ENCODE measurements around the gene H2BW1. TPM values are rescaled to one million over a fixed set of nuclear protein-coding genes. Genes with fewer than 3 reads are reported as not detected.
"Not testable (repeated sequence)": the region's sequence is repeated elsewhere in the genome, so short reads cannot be mapped to it uniquely, and the experiment has no call there.

The H2BW1 gene
- polyA plus RNA-seq, 1 experiment = not detected

DNA sequence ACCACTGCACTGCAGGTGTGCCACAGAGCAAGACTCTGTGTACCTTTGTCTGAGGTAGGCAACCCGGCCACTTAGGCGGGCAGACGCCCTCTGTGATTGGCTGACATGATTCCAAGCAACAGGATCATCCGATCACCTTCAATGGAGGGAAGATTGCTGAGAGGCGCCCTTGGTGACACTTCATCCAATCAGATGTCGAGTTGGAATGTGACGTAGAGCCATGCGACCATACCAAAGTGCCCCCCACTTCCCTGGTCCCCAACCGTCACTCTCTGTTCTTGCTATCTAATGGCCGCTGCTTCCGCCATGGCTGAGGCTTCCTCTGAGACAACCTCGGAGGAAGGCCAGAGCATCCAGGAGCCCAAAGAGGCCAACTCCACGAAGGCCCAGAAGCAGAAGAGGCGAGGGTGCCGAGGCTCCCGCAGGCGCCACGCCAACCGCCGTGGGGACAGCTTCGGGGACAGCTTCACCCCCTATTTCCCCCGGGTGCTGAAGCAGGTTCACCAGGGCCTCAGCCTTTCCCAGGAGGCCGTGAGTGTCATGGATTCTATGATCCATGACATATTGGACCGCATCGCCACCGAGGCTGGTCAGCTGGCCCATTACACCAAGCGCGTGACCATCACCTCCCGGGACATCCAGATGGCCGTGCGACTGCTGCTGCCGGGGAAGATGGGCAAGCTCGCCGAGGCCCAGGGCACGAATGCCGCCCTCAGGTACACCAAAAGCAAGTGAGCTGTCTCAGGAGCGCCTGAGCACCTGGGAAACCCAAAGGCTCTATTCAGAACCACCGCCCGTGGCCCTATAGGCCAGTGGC is 26.4 kb upstream of the H2BW1 start, which contains the start of gene H2BW2:
H2BW2 (plus strand) TSS at position 268 of the 817 bp plus-strand sequence; CDS start at position 307, 39 bp downstream.
- no peak for DNase-seq (ENCODE audit: low read depth)
- H3K27me3 ChIP-seq (ENCODE audit: control insufficient read depth, insufficient read depth, low read length) = no peaks in the 10 kb centered on the region
- TF ChIP-seq, protein P1, sequence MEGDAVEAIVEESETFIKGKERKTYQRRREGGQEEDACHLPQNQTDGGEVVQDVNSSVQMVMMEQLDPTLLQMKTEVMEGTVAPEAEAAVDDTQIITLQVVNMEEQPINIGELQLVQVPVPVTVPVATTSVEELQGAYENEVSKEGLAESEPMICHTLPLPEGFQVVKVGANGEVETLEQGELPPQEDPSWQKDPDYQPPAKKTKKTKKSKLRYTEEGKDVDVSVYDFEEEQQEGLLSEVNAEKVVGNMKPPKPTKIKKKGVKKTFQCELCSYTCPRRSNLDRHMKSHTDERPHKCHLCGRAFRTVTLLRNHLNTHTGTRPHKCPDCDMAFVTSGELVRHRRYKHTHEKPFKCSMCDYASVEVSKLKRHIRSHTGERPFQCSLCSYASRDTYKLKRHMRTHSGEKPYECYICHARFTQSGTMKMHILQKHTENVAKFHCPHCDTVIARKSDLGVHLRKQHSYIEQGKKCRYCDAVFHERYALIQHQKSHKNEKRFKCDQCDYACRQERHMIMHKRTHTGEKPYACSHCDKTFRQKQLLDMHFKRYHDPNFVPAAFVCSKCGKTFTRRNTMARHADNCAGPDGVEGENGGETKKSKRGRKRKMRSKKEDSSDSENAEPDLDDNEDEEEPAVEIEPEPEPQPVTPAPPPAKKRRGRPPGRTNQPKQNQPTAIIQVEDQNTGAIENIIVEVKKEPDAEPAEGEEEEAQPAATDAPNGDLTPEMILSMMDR (IDR thresholded peaks at IDR 0.05; ENCODE audit: insufficient read depth, low read depth, low read length) = no peak
- H3K36me3 ChIP-seq (ENCODE audit: control insufficient read depth, insufficient read depth, low read length) = no peaks in the 10 kb centered on the region
- H3K4me3 ChIP-seq (ENCODE audit: low read depth, low read length) = no peak within 1 kb of the TSS
- ChIA-PET POLR2A (no interaction called here), CTCF (interaction anchor here (0.7 kb wide), 1 partner anchor 40 kb away, joined by 3 read pairs; no protein-coding TSS in a partner anchor)

GRCh38 chrX:104018126-104018525 is 4.6 kb upstream of the H2BW1 start:
- DNase-seq (ENCODE audit: low read depth) = no peak

DNA sequence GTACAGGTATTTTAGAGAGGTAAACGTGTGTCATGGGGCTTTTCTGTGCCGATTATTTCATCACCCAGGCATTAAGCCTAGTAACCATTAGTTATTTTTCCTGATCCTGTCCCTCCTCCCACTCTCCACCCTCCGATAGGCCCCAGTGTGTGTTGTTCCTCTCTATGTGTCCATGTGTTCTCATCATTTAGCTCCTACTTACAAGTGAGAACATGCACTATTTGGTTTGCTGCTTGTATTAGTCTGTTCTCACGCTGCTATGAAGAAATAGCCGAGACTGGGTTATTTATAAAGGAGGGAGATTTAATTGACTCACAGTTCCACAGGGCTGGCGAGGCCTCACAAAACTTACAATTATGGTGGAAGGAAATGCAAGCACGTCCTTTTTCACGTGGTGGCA is 2.1 kb upstream of the H2BW1 start:
- H3K36me3 ChIP-seq (ENCODE audit: control insufficient read depth, insufficient read depth, low read length); CTCF ChIA-PET; H3K27me3 ChIP-seq (ENCODE audit: control insufficient read depth, insufficient read depth, low read length); H3K4me3 ChIP-seq (ENCODE audit: low read depth, low read length); DNase-seq (ENCODE audit: low read depth); POLR2A ChIA-PET: not testable (repeated sequence)

More at GRCh38 chrX:104018126-104018525, 4.6 kb upstream of the H2BW1 start:
- H3K27me3 ChIP-seq (ENCODE audit: control insufficient read depth, insufficient read depth, low read length) = no peaks in the 10 kb centered on the region
- CTCF ChIA-PET = no interaction called here
- POLR2A ChIA-PET = no interaction called here
- TF ChIP-seq, protein P1 (IDR thresholded peaks at IDR 0.05; ENCODE audit: insufficient read depth, low read depth, low read length) = no peak
- no peaks in the 10 kb centered on the region for H3K36me3 ChIP-seq (ENCODE audit: control insufficient read depth, insufficient read depth, low read length)
- H3K4me3 ChIP-seq (ENCODE audit: low read depth, low read length) = no peak overlapping the region

DNA sequence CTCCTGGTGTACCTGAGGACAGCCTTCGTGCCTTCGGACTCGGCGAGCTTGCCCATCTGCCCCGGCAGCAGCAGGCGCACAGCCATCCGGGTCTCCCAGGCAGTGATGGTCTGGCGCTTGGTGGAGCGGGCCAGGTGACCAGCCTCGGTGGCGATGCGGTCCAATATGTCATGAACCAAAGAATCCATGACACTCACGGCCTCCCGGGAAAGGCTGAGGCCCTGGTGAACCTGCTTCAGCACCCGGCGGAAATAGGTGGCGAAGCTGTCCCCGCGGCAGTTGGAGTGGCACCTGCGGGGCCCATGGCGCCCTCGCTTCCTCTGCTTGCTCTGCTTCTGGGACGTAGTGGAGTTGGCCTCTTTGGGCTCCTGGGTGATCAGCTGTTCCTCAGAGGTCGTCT is 350 bp downstream of the H2BW1 start:
- H3K4me3 ChIP-seq (ENCODE audit: low read depth, low read length) = no peak overlapping the region
- no peak for DNase-seq (ENCODE audit: low read depth)
- TF ChIP-seq, protein P1 (IDR thresholded peaks at IDR 0.05; ENCODE audit: insufficient read depth, low read depth, low read length) = no peak
- H3K36me3 ChIP-seq (ENCODE audit: control insufficient read depth, insufficient read depth, low read length) = no peaks in the 10 kb centered on the region
- CTCF ChIA-PET = no interaction called here
- no peaks in the 10 kb centered on the region for H3K27me3 ChIP-seq (ENCODE audit: control insufficient read depth, insufficient read depth, low read length)
- POLR2A ChIA-PET = no interaction called here

DNA sequence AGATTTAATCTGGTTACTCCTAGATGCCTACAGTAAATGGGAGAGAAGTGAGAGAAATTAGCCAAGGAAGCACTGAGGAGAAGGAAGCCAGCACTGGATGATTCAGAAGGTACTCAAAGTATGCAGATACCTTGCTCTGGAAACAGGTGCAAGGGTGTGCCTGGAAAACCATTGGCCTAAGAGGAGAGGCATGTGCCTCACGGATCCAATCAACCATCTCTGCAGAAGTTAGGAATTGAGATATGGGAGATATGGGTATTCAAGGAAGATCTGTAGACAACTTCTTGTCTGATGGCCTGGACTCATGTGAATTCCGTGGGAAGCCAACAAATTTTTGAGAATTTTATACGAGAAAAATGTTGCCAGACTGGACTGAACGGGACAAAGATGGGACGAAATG is 4.7 kb downstream of the H2BW1 start:
- DNase-seq (ENCODE audit: low read depth) = no peak
- TF ChIP-seq, protein P1 (IDR thresholded peaks at IDR 0.05; ENCODE audit: insufficient read depth, low read depth, low read length) = no peak
- POLR2A ChIA-PET = no interaction called here
- no peaks in the 10 kb centered on the region for H3K27me3 ChIP-seq (ENCODE audit: control insufficient read depth, insufficient read depth, low read length)
- H3K4me3 ChIP-seq (ENCODE audit: low read depth, low read length) = no peak overlapping the region
- no peaks in the 10 kb centered on the region for H3K36me3 ChIP-seq (ENCODE audit: control insufficient read depth, insufficient read depth, low read length)
- CTCF ChIA-PET = no interaction called here
